Measurements from ENCODE around the gene BAK1.

DNA sequence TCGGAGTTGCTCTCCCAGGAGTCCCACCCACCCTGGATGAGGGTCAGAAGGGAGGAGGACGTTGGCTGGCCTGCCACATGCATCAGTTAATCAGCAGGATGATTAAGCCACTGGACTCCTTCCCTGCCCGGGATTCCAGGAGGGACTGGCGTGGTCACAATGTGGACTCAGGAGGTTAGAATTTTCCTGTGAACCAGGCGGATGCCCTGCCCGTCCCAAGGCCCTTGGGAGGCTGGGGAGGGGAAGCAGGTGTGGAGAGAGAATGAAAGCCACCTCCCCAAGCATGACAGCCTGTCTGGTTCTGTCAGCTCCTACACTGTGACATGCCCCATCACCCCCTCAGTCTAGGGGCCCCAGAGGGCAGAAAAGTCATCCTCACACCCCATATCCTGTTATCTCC lies 29.5 kb upstream of the BAK1 start:
- TF ChIP-seq, protein P1, sequence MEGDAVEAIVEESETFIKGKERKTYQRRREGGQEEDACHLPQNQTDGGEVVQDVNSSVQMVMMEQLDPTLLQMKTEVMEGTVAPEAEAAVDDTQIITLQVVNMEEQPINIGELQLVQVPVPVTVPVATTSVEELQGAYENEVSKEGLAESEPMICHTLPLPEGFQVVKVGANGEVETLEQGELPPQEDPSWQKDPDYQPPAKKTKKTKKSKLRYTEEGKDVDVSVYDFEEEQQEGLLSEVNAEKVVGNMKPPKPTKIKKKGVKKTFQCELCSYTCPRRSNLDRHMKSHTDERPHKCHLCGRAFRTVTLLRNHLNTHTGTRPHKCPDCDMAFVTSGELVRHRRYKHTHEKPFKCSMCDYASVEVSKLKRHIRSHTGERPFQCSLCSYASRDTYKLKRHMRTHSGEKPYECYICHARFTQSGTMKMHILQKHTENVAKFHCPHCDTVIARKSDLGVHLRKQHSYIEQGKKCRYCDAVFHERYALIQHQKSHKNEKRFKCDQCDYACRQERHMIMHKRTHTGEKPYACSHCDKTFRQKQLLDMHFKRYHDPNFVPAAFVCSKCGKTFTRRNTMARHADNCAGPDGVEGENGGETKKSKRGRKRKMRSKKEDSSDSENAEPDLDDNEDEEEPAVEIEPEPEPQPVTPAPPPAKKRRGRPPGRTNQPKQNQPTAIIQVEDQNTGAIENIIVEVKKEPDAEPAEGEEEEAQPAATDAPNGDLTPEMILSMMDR (IDR thresholded peaks at IDR 0.05): no peak
- no peak for TF ChIP-seq ZFX (IDR thresholded peaks at IDR 0.05; ENCODE audit: borderline replicate concordance)
